HG03378 (cell line): ENCODE measurements around the gene ANK3.

Experiments used
- ATAC-seq: cut with Tn5 transposase; IDR thresholded peaks from one replicate; pipeline ENCODE4 v1.9.1; 2021; ENCODE audit warnings: mild to moderate bottlenecking, moderate library complexity; ENCODE audit not compliant: unreplicated experiment

Gene ANK3

DNA sequence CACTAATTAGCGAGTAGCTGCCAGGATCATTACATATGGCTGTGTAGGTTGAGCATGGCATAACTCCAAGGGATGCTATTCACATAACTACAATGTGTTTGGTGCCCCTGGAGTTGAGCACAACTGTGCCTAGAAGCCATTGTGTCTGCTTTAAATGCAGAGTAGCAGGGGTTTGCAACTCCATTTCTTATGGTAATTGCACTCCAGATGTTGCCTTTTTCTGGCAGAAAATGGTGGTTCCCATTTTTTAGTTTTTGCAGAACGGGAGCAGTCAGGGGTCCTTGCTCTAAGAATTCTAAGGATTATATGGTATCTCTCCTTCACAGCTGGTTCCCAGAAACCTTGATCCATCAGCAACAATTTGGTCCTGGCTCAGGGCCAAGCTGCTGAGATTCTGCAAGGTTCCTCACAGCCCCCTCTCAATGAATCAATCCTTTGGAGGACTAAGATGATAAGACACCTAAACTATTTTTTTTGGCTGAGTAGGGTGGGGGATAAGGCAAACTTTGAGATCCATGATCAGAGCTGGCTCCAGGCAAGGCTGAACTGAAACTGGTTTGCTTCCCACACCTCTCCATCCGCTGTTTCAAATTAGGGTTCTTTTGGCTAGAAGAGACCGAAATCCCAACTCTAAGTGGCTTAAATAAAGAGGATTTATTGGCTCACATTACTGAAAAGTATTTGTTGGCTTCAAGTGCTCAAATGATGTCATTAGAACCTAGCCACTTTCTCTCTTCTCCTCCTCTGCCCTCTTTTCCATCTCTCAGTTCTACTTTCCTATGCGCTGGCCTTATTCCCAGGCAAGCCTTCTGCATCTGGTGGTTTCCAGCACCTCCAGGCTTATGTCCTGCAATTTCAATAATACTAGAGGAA is 385.8 kb downstream of the ANK3 start:
- no peak for ATAC-seq

DNA sequence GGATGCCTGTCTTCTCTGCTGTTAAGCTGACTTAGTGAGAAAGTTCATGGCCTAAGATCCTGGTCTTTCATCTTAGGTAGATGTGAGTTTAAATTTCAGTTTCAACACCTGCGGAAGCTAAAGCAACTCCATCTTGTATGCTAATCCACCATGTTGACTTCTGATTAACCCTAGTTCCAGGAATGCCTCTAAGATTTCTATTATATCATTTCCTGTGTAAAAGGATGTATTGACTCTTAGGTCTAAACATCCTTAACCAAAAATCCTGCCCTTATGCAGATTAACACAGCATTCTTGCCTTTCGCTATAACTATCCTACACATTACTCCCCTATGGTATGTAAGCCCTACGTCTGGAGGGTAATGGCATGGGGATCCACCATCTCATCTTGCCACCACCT is 388.9 kb downstream of the ANK3 start:
- ATAC-seq = no peak

DNA sequence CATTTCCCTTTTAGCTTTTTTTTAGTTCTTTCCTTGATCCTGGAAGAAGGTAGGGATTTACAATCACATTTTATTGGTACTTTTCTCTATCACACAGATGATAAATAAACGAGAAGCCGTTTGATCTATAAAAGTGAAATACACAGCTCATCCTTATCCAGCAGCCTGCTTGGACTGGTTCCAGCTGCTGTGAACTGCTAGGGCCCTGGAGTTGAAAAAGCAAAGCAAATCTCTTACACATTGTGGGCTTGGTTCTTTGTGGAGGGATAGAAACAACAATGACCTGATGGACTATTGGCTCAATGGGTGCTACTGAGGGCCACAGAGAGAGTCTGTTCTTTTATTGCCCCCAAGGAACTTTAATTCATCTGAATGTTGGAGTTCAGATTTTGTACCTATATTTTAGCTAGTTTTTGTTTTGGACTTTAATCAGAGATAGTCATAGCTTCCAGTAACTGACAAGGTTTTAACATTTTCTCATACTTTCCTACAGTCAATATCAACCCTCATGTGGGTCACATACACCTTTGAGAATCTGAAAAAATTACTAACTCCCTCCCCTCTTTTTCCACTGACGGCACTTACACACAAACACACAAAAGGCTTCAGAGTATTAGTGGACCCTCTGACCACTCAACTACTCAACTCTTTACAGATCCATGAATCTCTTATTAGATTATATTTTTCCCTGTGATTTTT is 391.7 kb downstream of the ANK3 start:
- no peak for ATAC-seq

DNA sequence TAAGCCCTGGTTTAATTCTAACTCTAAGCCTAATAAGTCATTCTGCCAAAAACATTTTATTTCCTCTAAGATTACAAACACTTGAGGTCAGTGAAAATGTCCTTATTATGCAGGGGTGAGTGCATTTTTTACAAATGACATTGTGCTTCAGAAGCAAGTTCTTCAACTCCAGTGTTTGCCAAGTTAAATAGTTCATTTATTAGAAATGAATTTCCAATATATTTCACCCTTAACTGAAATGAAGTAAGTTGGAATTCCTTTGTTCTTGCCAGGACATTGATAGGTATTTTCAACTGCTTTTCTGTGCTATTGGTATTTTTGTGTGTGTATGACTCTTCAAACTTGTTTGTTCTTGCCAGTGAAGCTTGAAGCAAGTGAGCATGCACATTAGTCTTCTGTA is 393.8 kb downstream of the ANK3 start:
- ATAC-seq = no peak

DNA sequence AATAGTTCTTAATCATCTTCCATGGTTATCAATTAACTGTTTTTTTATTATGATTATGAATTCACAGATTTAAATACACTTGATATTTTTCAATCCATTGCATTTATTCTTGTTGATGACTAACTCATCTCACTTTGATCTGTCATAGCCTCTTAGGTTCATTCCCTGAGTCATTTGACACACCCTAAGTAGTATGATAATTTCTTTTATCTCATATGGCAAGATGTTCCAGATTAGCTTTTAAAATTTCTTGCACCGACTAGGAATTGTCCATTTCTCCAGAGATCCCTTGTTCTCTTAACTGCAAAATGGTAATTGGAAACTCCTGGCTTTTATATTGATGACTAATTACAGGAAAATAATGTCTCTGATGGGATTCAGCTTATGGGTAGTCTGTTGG is 395.7 kb downstream of the ANK3 start:
- ATAC-seq = no peak

DNA sequence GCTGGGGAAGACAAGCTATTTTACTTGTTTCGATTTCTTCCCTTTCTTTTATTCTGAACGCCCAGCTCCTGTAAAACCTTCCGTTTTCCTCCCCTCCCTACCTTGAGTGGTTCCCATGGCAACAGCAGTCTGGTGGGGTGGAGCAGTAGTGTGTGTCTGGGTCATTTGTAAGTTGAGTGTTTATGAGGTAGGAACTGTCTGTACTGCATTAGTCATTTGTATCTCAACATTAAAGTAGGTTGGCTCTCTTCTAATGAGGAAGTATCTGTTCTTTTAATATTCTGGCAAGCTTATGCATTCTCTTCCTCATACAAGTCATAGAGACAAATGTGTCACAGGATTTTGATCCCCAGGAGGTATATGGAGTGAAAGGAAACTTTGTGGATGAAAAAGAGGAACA is 398.0 kb downstream of the ANK3 start:
- peak; percentile 76 for ATAC-seq

DNA sequence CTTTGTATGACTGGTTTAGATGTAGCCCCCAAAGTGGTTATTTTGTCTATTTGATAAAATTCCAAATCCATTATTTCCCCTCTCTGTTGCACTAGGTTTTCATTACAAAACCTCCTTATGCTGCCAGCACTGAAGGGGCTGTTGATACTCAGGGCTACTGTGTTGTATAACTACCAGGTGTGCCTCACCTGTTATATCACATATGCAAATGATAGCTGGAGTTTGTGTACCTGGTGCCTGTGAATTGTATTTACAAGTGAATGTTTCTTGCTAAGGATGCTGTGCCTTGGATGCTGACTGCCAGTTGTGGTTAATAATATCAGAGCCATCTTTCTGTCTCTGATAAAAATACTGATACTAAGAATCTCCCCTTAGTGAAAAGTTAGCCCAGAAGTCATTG is 398.6 kb downstream of the ANK3 start:
- ATAC-seq = no peak

DNA sequence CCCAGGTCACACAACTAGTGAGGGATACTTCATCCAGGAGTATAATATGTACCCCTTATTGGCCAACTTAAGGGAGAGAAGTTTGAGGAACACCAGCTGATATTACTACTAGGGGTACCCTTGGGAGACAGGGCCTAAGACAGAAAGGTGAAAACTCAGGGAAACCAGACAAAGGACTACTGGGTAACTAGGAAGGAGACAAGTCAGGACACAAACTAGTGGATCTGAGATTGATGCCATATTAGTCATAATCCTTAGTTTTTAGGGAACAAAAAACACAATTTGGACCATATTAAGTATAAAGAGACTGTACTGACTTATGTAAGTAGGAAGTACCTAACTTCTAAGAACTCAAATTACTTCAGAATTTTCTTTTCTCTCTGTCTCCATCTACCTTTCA is 404.0 kb downstream of the ANK3 start:
- no peak for ATAC-seq

DNA sequence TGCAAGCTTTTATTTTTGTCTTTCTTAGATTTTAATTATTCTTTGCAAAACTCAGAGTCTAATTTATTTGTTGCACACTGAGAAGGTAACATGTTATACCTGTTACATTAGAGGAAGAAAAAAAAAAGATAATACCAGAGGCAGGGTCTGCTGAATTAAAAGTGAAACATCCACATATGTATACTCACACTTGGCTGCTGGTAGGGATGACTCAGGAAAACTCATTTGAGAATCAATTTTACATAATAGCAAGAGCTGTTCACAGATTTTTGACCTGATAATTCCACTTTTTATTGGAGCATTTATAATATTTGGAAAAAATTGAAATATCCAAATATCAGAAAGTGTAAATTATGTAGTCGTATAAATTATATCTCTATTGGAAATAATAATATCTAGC is 405.3 kb downstream of the ANK3 start:
- no peak for ATAC-seq

DNA sequence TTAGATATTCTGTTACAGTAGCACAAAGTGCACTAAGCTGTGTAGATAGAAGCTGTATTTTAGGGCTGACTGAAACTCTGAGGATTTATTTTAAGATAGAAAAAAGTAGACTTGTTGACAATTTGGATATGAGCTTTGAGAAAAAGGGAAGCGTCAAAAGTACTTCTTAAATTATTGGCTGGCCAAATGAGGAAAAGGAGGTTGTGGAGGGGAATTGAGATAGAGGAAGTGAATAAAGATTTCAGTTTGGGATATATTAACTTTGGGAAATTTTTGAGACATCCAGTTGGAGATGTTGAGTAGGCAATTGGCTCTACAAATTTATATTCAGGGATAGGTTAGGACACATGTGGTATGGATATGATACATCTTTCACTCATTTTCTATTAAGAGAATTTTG is 409.3 kb downstream of the ANK3 start:
- no peak for ATAC-seq

DNA sequence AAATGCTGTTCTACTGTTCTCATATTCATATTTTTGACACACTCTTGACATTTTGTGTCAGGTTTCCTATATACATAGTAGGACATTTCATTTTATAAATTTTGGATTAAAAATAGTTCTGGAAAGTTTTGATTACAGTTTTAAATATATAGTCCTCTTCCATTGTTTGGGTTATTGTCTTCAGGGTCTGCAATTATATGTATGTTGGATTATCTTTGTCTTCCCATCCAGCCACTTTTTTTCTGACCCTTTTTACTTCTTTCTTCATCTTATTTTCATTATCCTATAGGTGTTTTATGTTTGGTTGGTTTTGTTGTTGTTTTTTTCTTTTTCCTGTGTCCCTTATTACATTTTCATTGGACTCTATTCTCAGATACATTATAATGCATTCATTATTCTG is 412.2 kb downstream of the ANK3 start:
- no peak for ATAC-seq

DNA sequence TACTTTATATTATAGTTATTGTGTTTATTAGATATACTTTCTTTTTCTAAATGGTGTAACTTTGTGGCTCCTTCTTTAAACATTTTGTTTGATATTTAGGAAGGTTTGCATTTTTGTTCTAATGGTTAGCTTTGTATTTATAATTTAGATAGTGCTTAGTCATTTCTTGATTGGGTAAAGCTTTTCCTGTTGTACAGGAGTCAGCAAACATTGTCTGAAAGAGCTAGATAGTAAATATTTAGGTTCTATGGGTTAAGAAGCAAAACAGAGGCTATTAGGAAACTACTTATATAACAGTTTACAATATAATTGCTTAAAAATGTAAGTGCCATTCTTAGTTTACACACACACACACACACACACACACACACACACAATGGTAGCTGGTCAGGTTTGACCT is 412.8 kb downstream of the ANK3 start:
- ATAC-seq = no peak
